GM12865 (cell line): Measurements from ENCODE around the gene EBNA1BP2.

Experiments used
- DNase-seq: peaks from one replicate; pipeline ENCODE4 v3.0.0; 2010; ENCODE audit warnings: low read depth
- H3K4me3 ChIP-seq: 2 replicates; pipeline ENCODE4 v1.5.1; 2011; ENCODE audit warnings: mild to moderate bottlenecking, low read depth, low read length, control low read depth
- CTCF ChIP-seq: IDR thresholded peaks from 2 replicates; pipeline ENCODE4 v1.5.1; 2011; ENCODE audit warnings: low read length, control low read depth, low read depth, inconsistent platforms; ENCODE audit not compliant: insufficient read depth; ENCODE audit errors: missing control alignments

EBNA1BP2 gene

GRCh38 chr1:43207229-43207853, 35.3 kb upstream of the EBNA1BP2 start:
- no peak for DNase-seq
- no peak for TF ChIP-seq CTCF
- no peak overlapping the region for H3K4me3 ChIP-seq

- H3K4me3 ChIP-seq, result no peak overlapping the region
These were observed 34.6 kb upstream of the EBNA1BP2 start for GRCh38 chr1:43206600-43207228.

GRCh38 chr1:43205671-43206070, 33.6 kb upstream of the EBNA1BP2 start:
- no peak overlapping the region for H3K4me3 ChIP-seq
- no peak for DNase-seq
- no peak for TF ChIP-seq CTCF

More at GRCh38 chr1:43206600-43207228, 34.6 kb upstream of the EBNA1BP2 start:
- no peak for TF ChIP-seq CTCF
- no peak for DNase-seq

- peak; percentile 65 for DNase-seq
- H3K4me3 ChIP-seq, result no peak overlapping the region
- TF ChIP-seq CTCF, result no peak
These were observed 32.3 kb upstream of the EBNA1BP2 start for GRCh38 chr1:43204394-43204793.

- TF ChIP-seq CTCF, result no peak
These were observed 31.8 kb upstream of the EBNA1BP2 start for GRCh38 chr1:43203859-43204258.

GRCh38 chr1:43199093-43199726, 27.1 kb upstream of the EBNA1BP2 start:
- peak overlapping the region; percentile 57 for H3K4me3 ChIP-seq
- peak; percentile 86 for DNase-seq
- no peak for TF ChIP-seq CTCF

More at GRCh38 chr1:43203859-43204258, 31.8 kb upstream of the EBNA1BP2 start:
- H3K4me3 ChIP-seq, result no peak overlapping the region
- DNase-seq, result no peak
